Stomach smooth muscle (tissue), 2 donors: Measurements from ENCODE around the gene CD47.

ENCODE experiments used
- H3K27ac ChIP-seq: one replicate; pipeline ENCODE4 v1.7.0; 2013; ENCODE audit warnings: mild to moderate bottlenecking, low read length, inconsistent platforms
- H3K27me3 ChIP-seq, 2 donors: one replicate each; pipeline ENCODE4 v1.7.0; 2013; ENCODE audit warnings: low read length in 2 of 2; ENCODE audit not compliant: insufficient read depth in 2 of 2, control insufficient read depth in 1 of 2
- H3K36me3 ChIP-seq, 2 donors: one replicate each; pipeline ENCODE4 v1.7.0; 2013; ENCODE audit warnings: low read length in 2 of 2; ENCODE audit not compliant: control insufficient read depth in 2 of 2, insufficient read depth in 2 of 2
- H3K4me1 ChIP-seq: one replicate; pipeline ENCODE4 v1.7.0; 2013; ENCODE audit warnings: low read length; ENCODE audit not compliant: control insufficient read depth, insufficient read depth
- H3K4me3 ChIP-seq, 2 donors: one replicate each; pipeline ENCODE4 v1.7.0; 2013; ENCODE audit warnings: low read length in 2 of 2
- H3K9ac ChIP-seq, 2 donors: one replicate each; pipeline ENCODE4 v1.7.0; 2013; ENCODE audit warnings: low read length in 2 of 2, mild to moderate bottlenecking in 1 of 2
- H3K9me3 ChIP-seq, 2 donors: one replicate each; pipeline ENCODE4 v1.7.0; 2013; ENCODE audit warnings: low read length in 2 of 2; ENCODE audit not compliant: control insufficient read depth in 2 of 2
- donor health status: healthy.
- donor health status: Pancreatic carcinoma.

CD47 gene

GRCh38 chr3:108029466-108029865 is 61.4 kb downstream of the CD47 start:
- H3K9me3 ChIP-seq, result no peaks in the 10 kb centered on the region
- peaks cover 0 to 2% of the 10 kb centered on the region in 2 donors for H3K36me3 ChIP-seq
- H3K4me1 ChIP-seq, result no peaks in the 10 kb centered on the region
- H3K27me3 ChIP-seq, result no peaks in the 10 kb centered on the region
- no peak overlapping the region for H3K4me3 ChIP-seq
- no peak overlapping the region for H3K27ac ChIP-seq
- H3K9ac ChIP-seq, result no peak overlapping the region

DNA sequence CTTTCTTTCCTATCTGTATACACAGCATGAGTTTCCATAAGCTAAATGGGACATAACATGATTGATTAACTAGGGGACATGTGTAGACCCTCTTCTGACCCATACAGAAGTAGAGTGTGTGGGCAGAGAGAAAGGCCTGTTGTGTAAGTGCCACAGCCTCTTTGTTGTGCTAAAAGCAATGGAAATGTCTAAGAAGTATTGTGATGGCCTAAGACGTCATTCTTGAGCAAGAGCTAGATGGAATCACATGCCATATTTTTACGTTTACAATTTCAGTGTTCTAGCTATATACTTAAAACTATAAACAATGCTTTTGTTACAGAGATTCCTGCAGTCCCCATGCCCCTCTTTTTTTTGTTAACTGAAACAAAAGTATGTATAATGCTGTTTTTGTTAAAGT is 61.9 kb downstream of the CD47 start:
- H3K4me1 ChIP-seq, result no peaks in the 10 kb centered on the region
- H3K27ac ChIP-seq, result no peak overlapping the region
- no peak overlapping the region for H3K4me3 ChIP-seq
- no peak overlapping the region for H3K9ac ChIP-seq
- H3K27me3 ChIP-seq, result no peaks in the 10 kb centered on the region
- H3K36me3 ChIP-seq, result peaks cover 0 to 2% of the 10 kb centered on the region in 2 donors
- H3K9me3 ChIP-seq, result no peaks in the 10 kb centered on the region

GRCh38 chr3:108025177-108025576 is 65.7 kb downstream of the CD47 start:
- H3K9me3 ChIP-seq, result no peaks in the 10 kb centered on the region
- no peaks in the 10 kb centered on the region for H3K36me3 ChIP-seq
- no peaks in the 10 kb centered on the region for H3K4me1 ChIP-seq

GRCh38 chr3:108024146-108024850 is 66.5 kb downstream of the CD47 start:
- no peaks in the 10 kb centered on the region for H3K9me3 ChIP-seq
- no peaks in the 10 kb centered on the region for H3K4me1 ChIP-seq
- H3K9ac ChIP-seq, result no peak overlapping the region
- no peak overlapping the region for H3K27ac ChIP-seq
- no peak overlapping the region for H3K4me3 ChIP-seq
- H3K36me3 ChIP-seq, result no peaks in the 10 kb centered on the region
- no peaks in the 10 kb centered on the region for H3K27me3 ChIP-seq

More at GRCh38 chr3:108025177-108025576, 65.7 kb downstream of the CD47 start:
- Histone ChIP-seq H3K4me3 (no peak overlapping the region), H3K9ac (no peak overlapping the region), H3K27me3 (no peaks in the 10 kb centered on the region), H3K27ac (no peak overlapping the region)

- Histone ChIP-seq H3K36me3 (no peaks in the 10 kb centered on the region), H3K4me3 (no peak overlapping the region), H3K9me3 (no peaks in the 10 kb centered on the region), H3K27me3 (no peaks in the 10 kb centered on the region), H3K4me1 (no peaks in the 10 kb centered on the region), H3K9ac (no peak overlapping the region), H3K27ac (no peak overlapping the region)
Measured at GRCh38 chr3:108022256-108023150, 68.3 kb downstream of the CD47 start.

GRCh38 chr3:108021533-108021932 is 69.3 kb downstream of the CD47 start:
- no peaks in the 10 kb centered on the region for H3K27me3 ChIP-seq
- H3K9me3 ChIP-seq, result no peaks in the 10 kb centered on the region
- H3K9ac ChIP-seq, result no peak overlapping the region
- H3K36me3 ChIP-seq, result no peaks in the 10 kb centered on the region
- H3K4me3 ChIP-seq, result no peak overlapping the region
- H3K27ac ChIP-seq, result no peak overlapping the region
- H3K4me1 ChIP-seq, result no peaks in the 10 kb centered on the region

GRCh38 chr3:108021131-108021530 is 69.7 kb downstream of the CD47 start:
- Histone ChIP-seq H3K9me3 (no peaks in the 10 kb centered on the region), H3K27ac (no peak overlapping the region), H3K27me3 (no peaks in the 10 kb centered on the region), H3K9ac (no peak overlapping the region), H3K36me3 (no peaks in the 10 kb centered on the region), H3K4me1 (no peaks in the 10 kb centered on the region), H3K4me3 (no peak overlapping the region)

- Histone ChIP-seq H3K36me3 (no peaks in the 10 kb centered on the region), H3K27ac (no peak overlapping the region), H3K4me3 (no peak overlapping the region), H3K27me3 (no peaks in the 10 kb centered on the region), H3K4me1 (peaks cover 7% of the 10 kb centered on the region), H3K9me3 (no peaks in the 10 kb centered on the region), H3K9ac (no peak overlapping the region)
Measured at GRCh38 chr3:108018552-108018951, 72.3 kb downstream of the CD47 start.

DNA sequence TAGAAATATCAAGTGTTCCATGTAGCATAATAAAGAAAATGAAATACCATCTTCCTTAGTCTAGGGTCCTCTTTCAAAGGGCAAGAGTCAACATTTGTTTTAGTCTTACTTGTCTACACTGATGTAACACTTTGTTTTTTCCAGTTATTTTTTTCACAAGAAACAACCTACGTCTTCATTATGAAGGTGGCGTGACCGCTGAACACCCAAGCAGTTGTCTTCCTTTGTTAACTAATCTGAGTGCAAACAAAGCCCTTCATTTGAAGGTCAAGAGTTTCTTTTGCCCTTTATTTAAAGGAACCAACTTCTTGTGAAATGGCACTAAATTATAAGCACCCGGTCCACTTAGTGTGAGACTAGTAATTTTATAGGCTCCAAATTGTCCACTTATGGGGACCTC is 73.2 kb downstream of the CD47 start:
- Histone ChIP-seq H3K27ac (no peak overlapping the region), H3K27me3 (no peaks in the 10 kb centered on the region), H3K36me3 (no peaks in the 10 kb centered on the region)

DNA sequence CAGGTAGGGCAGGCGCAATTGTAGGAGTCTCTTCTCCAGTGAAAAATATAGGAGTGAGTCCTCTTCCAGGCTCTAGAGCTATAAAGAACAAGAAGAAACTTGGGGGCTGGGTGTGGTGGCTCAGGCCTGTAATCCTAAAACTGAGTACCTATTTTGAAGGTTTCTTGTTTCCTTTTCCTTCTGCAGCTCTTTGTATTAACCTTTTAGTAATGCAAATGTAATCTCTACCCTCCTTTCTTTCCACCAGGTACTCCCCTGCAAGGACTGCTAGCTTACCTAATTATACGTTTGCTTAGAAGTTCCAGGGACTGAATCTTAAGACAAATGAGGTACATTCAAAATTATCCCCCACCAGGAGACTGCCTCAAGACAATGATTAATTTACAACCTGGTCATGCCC is 75.9 kb downstream of the CD47 start:
- Histone ChIP-seq H3K4me3 (no peak overlapping the region), H3K27ac (no peak overlapping the region), H3K4me1 (peaks cover 9% of the 10 kb centered on the region), H3K27me3 (no peaks in the 10 kb centered on the region), H3K9ac (no peak overlapping the region), H3K9me3 (no peaks in the 10 kb centered on the region), H3K36me3 (no peaks in the 10 kb centered on the region)

More for the DNA sequence above, 73.2 kb downstream of the CD47 start:
- Histone ChIP-seq H3K4me1 (peaks cover 9% of the 10 kb centered on the region), H3K9ac (no peak overlapping the region), H3K9me3 (no peaks in the 10 kb centered on the region), H3K4me3 (no peak overlapping the region)
